Lower leg skin (tissue), 3 donors: ENCODE measurements around the gene PPTC7.
"Not testable (repeated sequence)": the region's sequence is repeated elsewhere in the genome, so short reads cannot be mapped to it uniquely, and the experiment has no call there.

Experiments
- CTCF ChIP-seq, 3 donors: fragments of 450-650 bp; IDR thresholded peaks; one replicate each; pipeline ENCODE4 v1.5.1; 2016; ENCODE audit warnings: antibody characterized with exemption in 3 of 3, mild to moderate bottlenecking in 3 of 3, moderate library complexity in 2 of 3
- POLR2A ChIP-seq, 2 donors: fragments of 450-650 bp; IDR thresholded peaks; one replicate each; pipeline ENCODE4 v1.6.1; 2016 to 2017; ENCODE audit warnings: antibody characterized with exemption in 2 of 2, mild to moderate bottlenecking in 1 of 2, moderate library complexity in 1 of 2

DNA sequence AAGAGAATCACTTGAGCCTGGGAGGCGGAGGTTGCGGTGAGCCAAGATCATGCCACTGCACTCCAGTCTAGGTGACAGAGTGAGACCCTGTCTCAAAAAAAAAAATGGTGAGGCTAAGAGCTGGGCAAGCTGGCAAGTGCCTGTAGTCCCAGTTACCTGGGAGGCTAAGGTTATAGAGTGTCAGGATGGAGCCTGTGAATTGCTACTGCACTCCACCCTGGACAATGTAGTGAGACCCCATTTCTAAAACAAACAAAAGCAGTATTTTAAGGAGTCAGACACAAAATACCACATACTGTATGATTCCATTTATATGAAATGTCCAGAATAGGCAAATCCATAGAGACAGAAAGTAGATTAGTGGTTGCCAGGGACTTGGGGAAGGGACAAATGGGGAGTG is 4.0 kb upstream of the PPTC7 start:
- not testable (repeated sequence) for TF ChIP-seq CTCF, POLR2A (IDR thresholded peaks at IDR 0.05)
